GM19023 (cell line): ENCODE measurements around the gene PLEKHD1.

Experiments used
- ATAC-seq: cut with Tn5 transposase; IDR thresholded peaks from one replicate; pipeline ENCODE4 v1.9.1; 2021; ENCODE audit warnings: mild to moderate bottlenecking, moderate library complexity; ENCODE audit not compliant: unreplicated experiment

Gene PLEKHD1

GRCh38 chr14:69579476-69579875 lies 94.9 kb downstream of the PLEKHD1 start:
- ATAC-seq = no peak

- no peak for ATAC-seq
Observed at GRCh38 chr14:69580009-69580577, 95.6 kb downstream of the PLEKHD1 start.
